ENCODE results near the gene POMT1.
A peak's percentile ranks its signal among the peaks of the same experiment; 100 is the strongest.

Gene POMT1

GRCh38 chr9:131500939-131501541, 1.7 kb upstream of the POMT1 start:
- Histone ChIP-seq H3K4me1 (ENCODE audit: control insufficient read depth in 1 of 2, insufficient read depth in 1 of 2, low read depth in 1 of 2, low read length in 1 of 2) (peaks cover 15 to 19% of the 10 kb centered on the region in 2 experiments), H3K27ac (no peak overlapping the region), H3K27me3 (peaks cover 15% of the 10 kb centered on the region), H3K36me3 (peaks cover 34% of the 10 kb centered on the region), H3K9me3 (no peaks in the 10 kb centered on the region), H3K4me3 (ENCODE audit: low read depth in 1 of 2, low read length in 1 of 2) (no peak overlapping the region)
- no peak for TF ChIP-seq CTCF (IDR thresholded peaks at IDR 0.05)

GRCh38 chr9:131503626-131504465, 1.1 kb downstream of the POMT1 start:
- Histone ChIP-seq H3K36me3 (peaks cover 16% of the 10 kb centered on the region), H3K27me3 (peaks cover 15% of the 10 kb centered on the region), H3K4me1 (ENCODE audit: control insufficient read depth in 1 of 2, insufficient read depth in 1 of 2, low read depth in 1 of 2, low read length in 1 of 2) (peaks cover 15 to 19% of the 10 kb centered on the region in 2 experiments), H3K4me3 (ENCODE audit: low read depth in 1 of 2, low read length in 1 of 2) (peak overlapping the region; percentile 81 to 97), H3K27ac (no peak overlapping the region), H3K9me3 (no peaks in the 10 kb centered on the region)
- no peak for TF ChIP-seq CTCF (IDR thresholded peaks at IDR 0.05)

DNA sequence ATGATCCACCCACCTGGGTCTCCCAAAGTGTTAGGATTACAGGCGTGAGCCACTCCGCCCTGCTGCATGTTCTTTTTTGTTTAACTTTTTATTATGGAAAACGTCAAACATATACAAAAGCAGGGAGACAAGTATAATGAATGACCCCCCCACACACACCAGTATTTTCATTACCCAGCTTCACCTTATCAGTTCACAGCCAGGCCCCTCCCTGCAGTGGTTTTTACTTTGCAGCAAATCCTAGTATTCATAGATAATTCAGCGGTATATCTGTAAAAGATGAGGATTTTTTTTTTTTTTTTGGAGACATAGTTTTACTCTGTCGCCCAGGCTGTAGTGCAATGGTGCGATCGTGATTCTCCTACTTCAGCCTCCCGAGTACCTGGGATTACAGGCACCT, 2.3 kb downstream of the POMT1 start:
- peaks cover 11% of the 10 kb centered on the region for H3K36me3 ChIP-seq

DNA sequence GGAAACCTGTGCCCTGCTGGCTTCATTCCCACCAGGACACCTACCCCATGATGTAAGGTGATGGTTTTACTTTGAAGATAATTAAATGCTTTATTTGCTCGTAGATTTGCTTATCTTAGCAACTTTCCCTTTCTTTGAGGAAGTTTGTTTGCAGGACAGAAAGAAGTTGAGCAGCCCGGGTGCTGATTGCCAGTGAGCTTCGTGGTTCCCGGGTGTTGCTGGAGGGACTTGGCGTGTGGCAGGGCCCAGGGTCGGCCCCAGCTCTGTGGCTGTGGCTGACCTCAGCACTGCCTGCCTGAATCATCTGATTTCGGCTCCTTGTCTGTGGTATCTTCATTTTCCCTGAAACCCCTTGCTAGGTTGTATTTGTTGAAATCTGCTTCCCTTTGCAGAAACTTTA, 8.7 kb downstream of the POMT1 start:
- Histone ChIP-seq H3K36me3 (peaks cover 41% of the 10 kb centered on the region), H3K4me3 (ENCODE audit: low read depth in 1 of 2, low read length in 1 of 2) (no peak overlapping the region), H3K27ac (no peak overlapping the region), H3K27me3 (no peaks in the 10 kb centered on the region), H3K4me1 (ENCODE audit: control insufficient read depth in 1 of 2, insufficient read depth in 1 of 2, low read depth in 1 of 2, low read length in 1 of 2) (no peaks in the 10 kb centered on the region), H3K9me3 (peaks cover 16% of the 10 kb centered on the region)
- TF ChIP-seq CTCF (IDR thresholded peaks at IDR 0.05): no peak

More for the DNA sequence above, 2.3 kb downstream of the POMT1 start:
- no peak overlapping the region for H3K27ac ChIP-seq
- peaks cover 15 to 19% of the 10 kb centered on the region in 2 experiments for H3K4me1 ChIP-seq (ENCODE audit: control insufficient read depth in 1 of 2, insufficient read depth in 1 of 2, low read depth in 1 of 2, low read length in 1 of 2)
- no peaks in the 10 kb centered on the region for H3K9me3 ChIP-seq
- H3K27me3 ChIP-seq: peaks cover 15% of the 10 kb centered on the region
- no peak overlapping the region for H3K4me3 ChIP-seq (ENCODE audit: low read depth in 1 of 2, low read length in 1 of 2)
- no peak for TF ChIP-seq CTCF (IDR thresholded peaks at IDR 0.05)

- no peak overlapping the region for H3K27ac ChIP-seq
- peaks cover 41% of the 10 kb centered on the region for H3K36me3 ChIP-seq
- no peaks in the 10 kb centered on the region for H3K4me1 ChIP-seq (ENCODE audit: control insufficient read depth in 1 of 2, insufficient read depth in 1 of 2, low read depth in 1 of 2, low read length in 1 of 2)
- no peaks in the 10 kb centered on the region for H3K27me3 ChIP-seq
- TF ChIP-seq CTCF (IDR thresholded peaks at IDR 0.05): no peak
- H3K9me3 ChIP-seq: peaks cover 21% of the 10 kb centered on the region
- no peak overlapping the region for H3K4me3 ChIP-seq (ENCODE audit: low read depth in 1 of 2, low read length in 1 of 2)
Measured at GRCh38 chr9:131511880-131512279, 9.2 kb downstream of the POMT1 start.

Measured in neutrophil (primary cell).